Inferior parietal cortex (tissue), 1 donor: ENCODE results near the gene NOL6.
A peak's percentile ranks its signal among the peaks of the same experiment; 100 is the strongest.
"Not testable (repeated sequence)": the region's sequence is repeated elsewhere in the genome, so short reads cannot be mapped to it uniquely, and the experiment has no call there.

ENCODE experiments used
- DNase-seq: peaks from one replicate; pipeline ENCODE4 v3.0.0-alpha.2; 2016; ENCODE audit errors: extremely low spot score

NOL6 gene

DNA sequence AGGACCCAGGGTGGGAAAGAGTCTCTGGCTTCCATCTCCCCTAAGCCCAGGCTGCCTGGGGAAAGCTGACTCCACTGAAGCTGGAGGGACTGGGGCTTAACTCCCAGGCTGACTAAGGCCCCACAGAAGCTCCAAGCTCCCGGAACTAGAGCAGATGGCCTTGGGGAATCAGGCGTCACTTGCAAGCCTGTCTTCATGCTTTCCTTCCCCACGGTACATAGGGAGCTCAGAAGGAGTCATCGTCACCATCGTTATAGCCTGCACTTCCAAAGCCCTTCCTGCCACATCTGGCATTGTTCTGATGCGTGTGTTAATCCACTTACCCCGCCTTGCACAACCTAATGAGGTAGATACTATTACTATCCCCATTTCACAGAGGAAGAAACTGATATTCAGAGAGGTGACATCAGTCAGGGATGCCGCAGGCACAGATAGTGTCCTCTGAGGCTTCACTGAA is 37.9 kb downstream of the NOL6 start:
- DNase-seq = no peak

DNA sequence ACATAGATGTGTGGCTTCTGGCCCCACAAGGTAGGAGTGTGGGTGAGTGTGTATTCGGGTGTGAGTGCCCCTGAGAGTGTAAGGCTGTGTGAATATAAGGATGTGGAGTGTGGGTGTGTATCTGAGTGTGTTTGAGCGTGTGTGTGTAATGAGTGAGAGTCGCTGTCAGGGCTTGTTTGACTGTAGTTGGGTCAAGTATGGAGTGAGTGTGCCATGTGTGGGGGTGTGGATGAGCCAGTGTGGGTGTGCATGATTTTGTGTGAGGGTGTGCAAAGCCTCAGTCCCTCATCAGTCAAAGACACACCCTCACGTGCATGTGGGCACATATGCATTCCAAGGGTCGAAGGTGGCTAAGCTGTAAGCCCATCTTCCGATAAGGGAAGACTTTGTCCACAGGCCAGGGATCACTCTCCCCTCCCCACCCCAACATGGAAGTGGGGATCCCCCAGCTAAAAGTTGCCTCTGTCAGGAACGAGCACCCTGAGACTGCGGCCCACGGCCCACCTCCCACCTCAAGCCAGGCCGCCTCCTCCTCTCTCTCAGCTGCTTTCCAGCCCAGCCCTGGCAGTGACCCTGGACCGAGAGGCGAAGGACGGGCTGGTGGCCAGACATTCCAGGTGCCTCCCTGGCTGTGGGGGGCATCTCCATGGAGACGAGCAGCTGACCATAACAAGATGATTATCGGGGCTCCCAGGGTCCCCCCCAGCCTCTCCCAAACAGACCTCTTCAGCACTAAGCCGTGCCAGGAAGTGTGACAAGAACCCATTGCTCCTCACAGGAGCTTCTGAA is 39.2 kb downstream of the NOL6 start:
- DNase-seq = no peak

DNA sequence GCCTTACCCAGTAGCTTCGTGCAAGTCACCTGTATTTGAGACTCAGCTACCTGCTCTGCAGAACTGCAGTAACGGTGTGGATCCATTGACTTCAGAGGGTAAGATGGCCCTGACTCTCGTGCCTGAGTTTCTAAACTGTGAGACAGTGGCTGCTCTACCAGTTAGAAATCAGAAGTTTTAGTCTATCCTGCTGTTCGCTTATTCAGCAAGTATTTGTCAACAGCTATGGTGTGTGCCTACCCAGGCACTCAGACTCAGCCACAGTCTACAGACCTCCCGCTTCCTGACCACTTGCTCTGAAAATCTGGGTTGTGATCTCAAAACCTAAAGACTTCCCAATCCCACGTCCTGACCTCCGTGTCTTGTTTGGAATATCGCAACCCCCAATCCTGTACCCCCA is 39.9 kb downstream of the NOL6 start:
- DNase-seq = no peak

DNA sequence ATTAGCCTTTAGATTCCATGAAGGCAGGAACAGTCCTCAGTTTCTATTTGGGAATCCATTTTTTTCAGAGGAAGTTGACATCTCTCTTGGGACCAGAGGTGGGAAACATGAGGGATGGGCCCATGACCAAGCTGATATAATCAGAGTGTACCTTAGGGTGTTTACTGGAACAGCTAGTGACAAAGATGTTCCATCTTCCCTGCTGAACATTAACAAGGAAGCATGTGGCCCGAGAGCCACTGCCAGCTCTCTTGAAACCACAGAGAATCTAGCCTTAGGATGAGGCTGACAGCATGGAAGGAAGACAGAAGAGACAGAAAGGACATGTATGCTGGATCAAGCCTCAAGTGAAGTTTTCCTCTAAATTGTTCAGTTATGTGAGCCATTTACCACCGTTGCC is 42.3 kb downstream of the NOL6 start:
- no peak for DNase-seq

DNA sequence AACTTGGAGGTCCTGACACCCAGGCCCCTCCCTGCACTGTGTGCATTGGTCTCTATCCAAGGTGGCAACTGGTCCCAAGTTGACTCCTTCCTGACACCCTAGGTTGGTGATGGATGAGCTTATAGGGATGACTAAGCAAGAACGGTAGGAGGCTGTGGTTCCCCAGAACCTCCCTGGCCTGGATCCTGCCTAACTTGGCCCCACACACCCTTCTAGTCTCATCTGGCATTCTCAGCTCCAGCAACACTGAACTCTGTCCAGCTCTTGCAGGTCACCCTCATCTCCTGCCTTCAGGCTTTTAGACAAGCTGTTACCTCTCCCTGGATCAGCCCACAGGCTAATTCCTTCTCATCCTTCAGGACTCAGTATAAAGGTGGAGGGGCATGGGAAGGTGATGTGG is 42.8 kb downstream of the NOL6 start:
- no peak for DNase-seq

DNA sequence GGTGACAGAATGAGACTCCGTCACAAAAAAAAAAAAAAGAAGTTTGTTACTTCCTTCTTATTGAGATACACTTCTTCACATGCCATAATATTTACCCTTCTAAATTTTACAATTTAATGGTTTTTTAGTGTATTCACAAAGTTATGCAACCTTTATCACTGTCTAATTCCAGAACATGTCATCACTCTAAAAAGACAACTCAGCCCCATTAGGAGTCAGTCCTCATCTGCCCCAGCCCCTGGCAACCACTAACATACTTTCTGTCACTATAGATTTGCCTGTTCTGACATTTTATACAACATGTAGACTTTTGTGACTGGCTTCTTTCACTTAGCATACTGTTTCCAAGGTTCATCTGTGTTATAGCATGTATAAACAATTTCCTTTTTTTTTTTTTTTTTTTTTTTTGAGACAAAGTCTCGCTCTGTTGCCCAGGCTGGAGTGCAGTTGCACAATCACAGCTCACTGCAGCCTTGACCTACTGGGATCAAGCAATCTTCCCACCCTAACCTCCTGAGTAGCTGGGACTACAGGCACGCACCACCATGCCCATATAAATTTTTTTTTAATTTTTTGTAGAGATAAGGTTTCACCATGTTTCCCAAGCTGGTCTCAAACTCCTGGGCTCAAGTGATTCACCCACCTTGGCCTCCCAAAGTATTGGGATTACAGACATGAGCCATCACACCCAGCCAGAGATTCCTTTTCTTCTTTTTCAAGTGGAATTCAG is 44.3 kb downstream of the NOL6 start:
- DNase-seq = no peak

DNA sequence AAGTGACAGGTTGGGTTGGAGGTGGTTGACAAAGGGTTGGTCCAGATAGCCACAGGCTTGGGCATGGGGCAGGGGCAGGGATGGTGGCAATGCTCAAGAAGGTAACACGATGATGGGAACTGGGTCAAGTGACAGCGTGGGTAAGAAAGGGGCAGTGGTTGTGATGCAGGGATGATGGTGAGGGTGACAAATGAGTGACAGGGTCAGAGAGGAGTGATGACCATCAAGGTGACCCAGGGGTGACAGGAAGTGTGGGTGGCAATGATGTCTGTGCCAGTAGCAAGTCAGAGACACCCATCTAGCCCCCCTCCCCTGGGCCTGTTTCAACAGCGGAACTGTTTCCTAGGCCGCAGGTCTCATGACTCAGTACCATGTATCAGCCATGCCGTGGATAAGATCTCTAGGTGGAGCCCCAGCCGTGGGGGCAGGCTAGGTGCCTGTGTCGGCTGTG is 46.9 kb downstream of the NOL6 start:
- DNase-seq = no peak

DNA sequence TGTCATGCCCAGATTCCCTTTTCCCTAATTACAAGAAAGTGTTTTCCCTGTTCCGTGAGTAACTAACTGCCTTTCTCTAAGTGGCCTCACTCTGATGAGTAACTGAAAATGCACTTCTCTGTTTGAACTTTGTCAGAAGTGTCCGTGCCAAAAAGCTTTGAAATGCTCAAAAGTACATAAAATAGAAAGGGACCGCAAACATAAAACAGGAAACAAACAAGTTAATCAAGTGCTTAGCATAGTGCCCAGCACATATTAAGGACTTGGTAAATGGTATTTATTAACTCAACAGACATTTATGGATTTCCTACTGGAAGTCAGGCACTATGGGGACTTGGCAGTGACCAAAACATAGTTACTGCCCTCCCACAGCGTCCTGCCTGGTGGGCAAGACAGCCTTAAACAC is 48.6 kb downstream of the NOL6 start:
- no peak for DNase-seq

DNA sequence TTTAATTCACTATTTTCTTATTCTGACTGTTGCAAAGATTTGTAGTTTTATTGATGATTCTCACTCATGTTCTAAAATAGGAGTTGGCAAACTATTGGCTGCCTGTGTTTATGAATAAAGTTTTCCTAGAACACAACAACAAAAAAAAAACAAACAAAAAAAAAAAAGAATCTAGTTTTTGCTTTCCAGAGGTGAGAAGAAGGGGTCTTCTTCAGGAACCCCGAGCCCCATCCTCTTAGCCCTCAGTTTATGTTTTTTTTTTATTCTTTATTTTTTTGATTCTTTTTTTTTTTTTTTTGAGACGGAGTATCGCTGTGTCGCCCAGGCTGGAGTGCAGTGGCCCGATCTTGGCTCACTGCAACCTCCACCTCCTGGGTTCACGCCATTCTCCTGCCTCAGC is 49.2 kb downstream of the NOL6 start:
- not testable (repeated sequence) for DNase-seq

DNA sequence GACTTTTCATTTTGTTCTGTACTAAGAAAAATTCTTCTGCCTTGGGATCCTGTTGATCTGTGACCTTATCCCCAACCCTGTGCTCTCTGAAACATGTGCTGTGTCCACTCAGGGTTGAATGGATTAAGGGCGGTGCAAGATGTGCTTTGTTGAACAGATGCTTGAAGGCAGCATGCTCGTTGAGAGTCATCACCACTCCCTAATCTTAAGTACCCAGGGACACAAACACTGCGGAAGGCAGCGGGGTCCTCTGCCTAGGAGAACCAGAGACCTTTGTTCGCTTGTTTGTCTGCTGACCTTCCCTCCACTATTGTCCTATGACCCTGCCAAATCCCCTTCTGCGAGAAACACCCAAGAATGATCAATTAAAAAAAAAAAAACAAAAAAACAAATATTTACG is 49.7 kb downstream of the NOL6 start:
- DNase-seq = not testable (repeated sequence)

DNA sequence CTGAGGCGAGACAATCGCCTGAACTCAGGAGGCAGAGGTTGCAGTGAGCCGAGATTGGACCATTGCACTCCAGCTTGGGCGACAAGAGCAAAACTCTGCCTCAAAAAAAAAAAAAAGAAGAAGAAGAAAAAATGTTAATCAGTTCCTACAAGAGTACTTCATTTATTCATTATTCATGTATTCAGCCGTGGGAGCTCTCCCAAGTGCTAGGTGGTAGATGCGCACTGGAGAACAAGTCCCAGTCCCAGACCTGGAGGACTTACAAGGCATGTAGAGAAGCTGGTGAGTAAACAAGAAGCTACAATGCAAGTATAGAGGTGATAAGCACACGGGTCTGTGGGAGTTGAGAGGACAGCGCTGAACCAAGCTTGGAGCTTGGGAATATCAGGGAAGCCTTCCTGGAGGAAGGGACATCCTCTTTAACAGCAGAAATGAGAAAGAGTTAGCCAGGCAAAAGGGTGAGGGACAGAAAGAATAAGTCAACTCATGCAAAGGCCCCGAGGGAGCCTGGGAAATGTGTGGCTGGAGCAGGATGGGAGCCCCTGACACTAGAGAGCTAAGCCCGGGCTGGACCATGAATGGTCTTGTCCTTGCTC is 53.9 kb downstream of the NOL6 start:
- no peak for DNase-seq

DNA sequence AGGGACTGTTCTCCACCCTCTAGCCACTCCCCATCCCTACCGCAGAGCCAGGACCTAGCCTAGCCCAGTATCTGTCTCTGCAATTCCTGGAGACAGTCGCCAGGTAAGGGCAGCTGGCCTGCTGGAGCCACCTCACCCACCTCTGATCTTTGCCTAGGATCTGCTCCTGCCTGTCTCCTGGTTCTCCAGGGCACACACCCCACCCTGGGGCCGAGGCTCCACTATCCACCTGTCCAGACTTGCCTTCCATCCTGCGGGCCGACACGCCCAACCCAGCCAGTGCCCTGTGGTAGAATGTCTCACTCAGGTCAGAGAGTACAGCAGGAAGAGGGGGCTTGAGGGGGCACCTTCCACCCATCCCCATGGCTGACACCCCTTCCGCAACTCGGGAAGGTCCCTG is 55.6 kb downstream of the NOL6 start:
- no peak for DNase-seq

DNA sequence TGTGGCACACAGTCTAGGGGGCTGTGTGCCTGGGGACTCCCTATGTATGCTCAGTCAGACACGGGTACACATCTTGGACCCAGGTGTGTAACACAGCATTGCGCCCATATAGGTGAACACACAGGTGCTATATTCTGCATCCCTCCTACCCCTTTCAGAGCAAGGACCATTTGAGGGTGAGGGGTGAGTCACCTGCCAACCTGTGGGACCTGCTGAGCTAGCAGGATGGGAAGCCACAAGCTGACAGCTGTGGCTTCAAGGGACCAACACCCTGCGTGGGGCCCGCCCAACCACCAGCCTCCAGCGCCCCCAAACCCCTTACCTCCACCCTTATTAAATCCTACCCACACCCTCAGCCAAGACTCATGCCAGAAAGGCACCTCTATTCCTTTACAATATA is 56.7 kb downstream of the NOL6 start:
- DNase-seq = no peak

DNA sequence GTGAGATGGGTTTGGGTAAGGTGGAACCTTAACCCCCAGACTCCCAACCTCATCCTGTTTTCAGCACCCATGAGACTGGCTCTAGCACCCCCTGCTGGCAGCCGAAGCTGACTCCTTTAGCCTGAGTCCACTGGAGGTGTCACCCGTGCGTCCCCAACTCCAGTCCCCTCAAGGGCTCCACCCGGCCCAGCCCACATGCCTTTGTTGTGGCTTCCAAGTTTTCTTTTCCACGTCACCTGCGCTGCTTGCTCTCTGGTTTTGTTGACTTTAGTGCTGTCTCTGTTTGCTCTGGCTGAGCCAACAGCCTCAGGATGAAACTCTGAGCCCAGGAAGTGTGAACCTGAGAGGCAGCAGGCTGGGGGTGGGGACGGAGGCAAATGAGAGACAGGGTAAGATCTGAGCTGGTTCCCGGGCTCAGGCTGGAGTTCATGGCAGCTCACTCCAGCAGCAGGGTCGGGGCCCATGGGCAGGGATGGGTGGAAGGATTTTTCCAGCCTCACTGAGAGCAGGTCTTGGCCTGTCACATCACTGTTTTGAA is 58.2 kb downstream of the NOL6 start:
- DNase-seq = peak; percentile 47

DNA sequence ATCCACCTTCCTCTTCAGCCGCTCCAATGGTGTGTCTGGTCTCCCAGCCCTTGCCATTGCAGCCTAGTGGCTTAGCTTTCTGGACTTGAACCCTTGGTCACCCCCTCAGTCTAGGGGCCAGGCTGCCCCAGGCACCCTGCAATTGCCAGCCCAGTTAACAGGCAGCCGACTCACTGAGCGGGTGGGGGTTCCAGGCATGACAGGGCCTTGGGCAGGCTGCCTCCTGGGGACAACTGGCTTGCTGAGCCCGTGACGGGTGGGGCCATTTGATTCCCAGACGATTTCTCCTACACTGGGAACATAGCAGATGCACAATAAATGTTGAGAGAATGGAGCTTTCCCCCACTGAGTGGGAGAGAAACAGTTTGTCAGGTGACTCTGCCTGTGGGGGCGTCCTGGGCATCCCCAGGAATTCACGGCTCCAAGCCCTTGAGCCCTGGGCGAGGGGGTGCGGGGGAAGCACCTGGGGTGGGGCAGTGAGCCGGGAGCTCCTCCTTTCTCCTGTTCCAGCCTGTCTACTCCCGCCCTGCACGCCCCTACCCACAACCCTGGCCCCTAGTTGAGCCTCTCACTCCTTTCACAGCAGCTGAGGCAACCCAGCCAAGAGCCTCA is 58.7 kb downstream of the NOL6 start:
- DNase-seq = no peak

DNA sequence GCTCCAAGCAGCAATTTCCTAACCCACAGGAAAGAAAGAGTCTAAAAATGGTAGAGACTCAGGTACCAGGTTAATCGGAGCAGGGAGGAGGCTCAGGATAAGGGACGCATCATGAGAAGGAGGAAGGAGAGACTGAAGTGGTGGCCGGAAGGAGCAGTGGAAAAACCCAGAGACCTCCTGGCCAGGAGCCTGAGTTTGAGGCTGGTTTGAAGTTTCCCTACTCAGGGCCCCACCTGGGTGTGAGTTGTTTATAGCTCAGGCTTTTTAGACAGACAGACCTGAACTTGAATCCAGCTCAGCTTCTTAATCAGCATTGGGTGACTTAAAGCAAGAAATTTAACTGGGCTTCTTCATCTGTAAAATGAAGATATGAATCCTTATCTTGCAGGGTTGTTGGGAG is 59.5 kb downstream of the NOL6 start:
- DNase-seq = no peak
